Caco-2 (cell line): ENCODE data around the gene SLC1A2. TPM values are rescaled to one million over a fixed set of nuclear protein-coding genes. Genes with fewer than 3 reads are reported as not detected.

Source experiments
- BruUV-seq: library from RNA; stranded (reverse); fragments of 400-500 nt; replicated peaks from 2 replicates; lab custom pipeline; 2021; lab: Mats Ljungman, UMichigan
- CTCF ChIA-PET: fragments of 300-600 bp; sonication (Branson Sonifier 250); formaldehyde crosslinking; loops from one replicate; lab custom pipeline; 2022; ENCODE audit warnings: antibody characterized with exemption; lab: Charles Lee
- POLR2A ChIA-PET: fragments of 300-600 bp; sonication (Branson Sonifier 250); formaldehyde crosslinking; loops from one replicate; lab custom pipeline; 2022; ENCODE audit warnings: antibody characterized with exemption; lab: Charles Lee
- DNase-seq, 2 experiments: peaks; one replicate each; pipeline versions ENCODE4 v3.0.0 to v3.0.0-alpha.2; 2020 to 2022
- H3K27me3 ChIP-seq: replicated peaks from 2 replicates; pipeline ENCODE4 v1.6.0; 2011; ENCODE audit warnings: low read length; ENCODE audit not compliant: control insufficient read depth, insufficient read depth
- H3K36me3 ChIP-seq: 2 replicates; pipeline ENCODE4 v1.5.1; 2011; ENCODE audit warnings: low read length; ENCODE audit not compliant: control insufficient read depth, insufficient read depth
- H3K4me1 ChIP-seq: fragments of 250-450 bp; sonication (Bioruptor Pico); 2 replicates; pipeline ENCODE4 v1.5.1; 2020; ENCODE audit warnings: mild to moderate bottlenecking
- H3K4me3 ChIP-seq: 2 replicates; pipeline ENCODE4 v1.5.1; 2011; ENCODE audit warnings: low read depth, mild to moderate bottlenecking, control low read depth, low read length
- H3K9me3 ChIP-seq: fragments of 250-450 bp; sonication (Bioruptor Pico); 2 replicates; pipeline ENCODE4 v1.5.1; 2020; ENCODE audit warnings: mild to moderate bottlenecking, moderate library complexity
- H3K27ac Mint-ChIP-seq: one replicate; pipeline ENCODE4 v1.8.0; 2022; ENCODE audit warnings: mixed read lengths; ENCODE audit not compliant: unreplicated experiment
- H3K27me3 Mint-ChIP-seq: one replicate; pipeline ENCODE4 v1.8.0; 2022; ENCODE audit warnings: mixed read lengths; ENCODE audit not compliant: insufficient read depth, unreplicated experiment
- H3K36me3 Mint-ChIP-seq: one replicate; pipeline ENCODE4 v1.8.0; 2022; ENCODE audit warnings: mild to moderate bottlenecking, mixed read lengths; ENCODE audit not compliant: insufficient read depth, unreplicated experiment
- H3K4me1 Mint-ChIP-seq: one replicate; pipeline ENCODE4 v1.8.0; 2022; ENCODE audit warnings: low read depth, mixed read lengths; ENCODE audit not compliant: unreplicated experiment
- H3K4me3 Mint-ChIP-seq: one replicate; pipeline ENCODE4 v1.8.0; 2022; ENCODE audit warnings: mild to moderate bottlenecking, moderate library complexity, mixed read lengths; ENCODE audit not compliant: unreplicated experiment
- H3K9me3 Mint-ChIP-seq: one replicate; pipeline ENCODE4 v1.8.0; 2022; ENCODE audit warnings: mixed read lengths; ENCODE audit not compliant: unreplicated experiment
- intact Hi-C: fragments of 100-400 bp; cut with micrococcal nuclease; formaldehyde crosslinking; loops from one replicate; pipeline ENCODE4 v1.10.0; 2022; ENCODE audit not compliant: unreplicated experiment
- total RNA-seq: library from RNA; stranded (reverse); gene quantifications from 2 replicates; pipeline ENCODE4 v1.2.3, GENCODE V29; 2022
- TF ChIP-seq, protein P1 (sequence below), 2 experiments: fragments of 200-600 bp in 1 of 2; IDR thresholded peaks; 1 replicate in 1 of 2; 2 replicates in 1 of 2; pipeline versions ENCODE4 v1.5.1 to v1.8.0; 2011 to 2022; ENCODE audit warnings: antibody characterized with exemption in 1 of 2, control low read depth in 1 of 2, inconsistent platforms in 1 of 2, low read depth in 1 of 2, low read length in 1 of 2, mild to moderate bottlenecking in 1 of 2, moderate library complexity in 1 of 2; ENCODE audit not compliant: insufficient read depth in 1 of 2, severe bottlenecking in 1 of 2, unreplicated experiment in 1 of 2

SLC1A2 gene
- total RNA-seq, 1 experiment from 2014 or later = 2.0 TPM

DNA sequence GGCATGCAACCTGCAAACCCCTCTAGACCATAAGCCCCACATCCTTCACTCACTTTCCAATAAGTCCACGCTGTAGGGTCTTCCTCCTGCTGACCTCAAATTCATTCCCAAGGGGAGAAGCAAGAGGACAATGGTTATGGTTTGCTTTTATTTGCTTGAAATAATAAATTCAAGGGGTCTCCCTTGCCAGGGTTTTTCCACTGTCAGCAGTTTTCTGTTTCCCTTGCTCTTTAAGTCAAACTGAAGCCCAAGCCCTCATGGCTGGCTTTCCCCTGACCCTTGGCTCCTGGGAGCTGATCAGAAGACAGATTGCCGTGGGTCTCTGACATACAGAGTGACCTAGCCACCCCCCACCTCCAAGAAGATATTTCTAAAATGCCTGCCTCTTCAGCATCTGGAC, 3.9 kb downstream of the SLC1A2 start:
- TF ChIP-seq, protein P1, sequence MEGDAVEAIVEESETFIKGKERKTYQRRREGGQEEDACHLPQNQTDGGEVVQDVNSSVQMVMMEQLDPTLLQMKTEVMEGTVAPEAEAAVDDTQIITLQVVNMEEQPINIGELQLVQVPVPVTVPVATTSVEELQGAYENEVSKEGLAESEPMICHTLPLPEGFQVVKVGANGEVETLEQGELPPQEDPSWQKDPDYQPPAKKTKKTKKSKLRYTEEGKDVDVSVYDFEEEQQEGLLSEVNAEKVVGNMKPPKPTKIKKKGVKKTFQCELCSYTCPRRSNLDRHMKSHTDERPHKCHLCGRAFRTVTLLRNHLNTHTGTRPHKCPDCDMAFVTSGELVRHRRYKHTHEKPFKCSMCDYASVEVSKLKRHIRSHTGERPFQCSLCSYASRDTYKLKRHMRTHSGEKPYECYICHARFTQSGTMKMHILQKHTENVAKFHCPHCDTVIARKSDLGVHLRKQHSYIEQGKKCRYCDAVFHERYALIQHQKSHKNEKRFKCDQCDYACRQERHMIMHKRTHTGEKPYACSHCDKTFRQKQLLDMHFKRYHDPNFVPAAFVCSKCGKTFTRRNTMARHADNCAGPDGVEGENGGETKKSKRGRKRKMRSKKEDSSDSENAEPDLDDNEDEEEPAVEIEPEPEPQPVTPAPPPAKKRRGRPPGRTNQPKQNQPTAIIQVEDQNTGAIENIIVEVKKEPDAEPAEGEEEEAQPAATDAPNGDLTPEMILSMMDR (IDR thresholded peaks at IDR 0.05; ENCODE audit: insufficient read depth in 1 of 2, low read depth in 1 of 2, low read length in 1 of 2, severe bottlenecking in 1 of 2, unreplicated experiment in 1 of 2) = no peak
- CTCF ChIA-PET = no interaction called here
- POLR2A ChIA-PET = no interaction called here
- Histone ChIP-seq H3K36me3 (no peaks in the 10 kb centered on the region), H3K4me3 (no peak overlapping the region), H3K4me1 (no peaks in the 10 kb centered on the region; the same call in 1 of the 2 replicates), H3K27me3 (peaks cover 7% of the 10 kb centered on the region), H3K9me3 (no peaks in the 10 kb centered on the region)
- Mint-ChIP-seq H3K36me3 (no peaks in the 10 kb centered on the region), H3K4me3 (no peak overlapping the region), H3K27ac (no peak overlapping the region), H3K27me3 (peaks cover 27% of the 10 kb centered on the region), H3K4me1 (peaks cover 6% of the 10 kb centered on the region), H3K9me3 (no peaks in the 10 kb centered on the region)
- intact Hi-C loops = no loop called here
- no peak for DNase-seq
- BruUV-seq = no TSS peak

DNA sequence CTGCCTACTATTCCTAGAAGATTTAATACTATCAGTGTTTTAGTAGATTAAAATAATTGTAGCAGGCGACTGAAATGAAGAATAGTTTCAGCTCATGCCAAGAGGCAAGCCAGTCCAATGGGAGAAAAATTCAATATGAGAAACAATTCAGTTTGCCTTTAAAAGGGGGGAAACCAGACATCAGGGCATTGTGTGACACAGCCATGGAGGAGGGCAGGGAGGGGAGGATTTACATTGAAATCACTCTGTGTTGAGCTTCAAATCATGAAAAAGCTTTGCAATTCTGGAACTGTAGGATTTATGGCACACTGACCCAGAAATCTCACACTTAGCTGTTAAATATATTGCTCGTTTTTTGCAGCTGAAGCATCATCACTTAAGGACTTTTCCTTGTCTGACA, 4.6 kb downstream of the SLC1A2 start:
- H3K36me3 Mint-ChIP-seq = no peaks in the 10 kb centered on the region
- intact Hi-C loops = loop anchor here (5.0 kb wide), 2 partner anchors 162 to 417 kb away; no protein-coding TSS in a partner anchor
- H3K9me3 Mint-ChIP-seq = no peaks in the 10 kb centered on the region
- TF ChIP-seq, protein P1 (IDR thresholded peaks at IDR 0.05; ENCODE audit: insufficient read depth in 1 of 2, low read depth in 1 of 2, low read length in 1 of 2, severe bottlenecking in 1 of 2, unreplicated experiment in 1 of 2) = no peak
- H3K36me3 ChIP-seq = no peaks in the 10 kb centered on the region
- H3K9me3 ChIP-seq = no peaks in the 10 kb centered on the region
- no peaks in the 10 kb centered on the region; the same call in 1 of the 2 replicates for H3K4me1 ChIP-seq
- ChIA-PET CTCF (no interaction called here), POLR2A (no interaction called here)
- no peak overlapping the region for H3K4me3 Mint-ChIP-seq
- peaks cover 4% of the 10 kb centered on the region for H3K27me3 ChIP-seq
- no TSS peak for BruUV-seq
- peaks cover 6% of the 10 kb centered on the region for H3K4me1 Mint-ChIP-seq
- H3K27me3 Mint-ChIP-seq = peaks cover 23% of the 10 kb centered on the region
- no peak for DNase-seq
- no peak overlapping the region for H3K4me3 ChIP-seq
- no peak overlapping the region for H3K27ac Mint-ChIP-seq

DNA sequence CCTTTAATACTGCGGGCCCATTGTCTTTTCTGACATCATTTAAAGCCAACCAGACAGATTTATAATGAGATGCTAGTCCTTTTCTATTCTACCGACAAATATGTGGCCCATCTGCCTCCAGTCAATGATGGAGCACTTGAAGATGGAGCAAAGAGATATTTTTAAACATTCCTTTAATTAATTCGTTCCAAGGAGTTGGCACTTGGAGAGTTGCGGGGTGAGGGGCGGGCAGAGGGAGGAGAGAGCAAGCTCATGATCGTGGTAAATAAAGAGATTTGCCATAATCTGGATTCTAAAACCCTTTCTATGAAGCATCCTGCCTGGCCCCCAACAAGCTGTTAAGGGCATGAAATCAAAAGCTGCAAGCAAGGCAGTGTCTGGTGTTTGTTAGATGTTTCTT, 5.0 kb downstream of the SLC1A2 start:
- TF ChIP-seq, protein P1 (IDR thresholded peaks at IDR 0.05; ENCODE audit: insufficient read depth in 1 of 2, low read depth in 1 of 2, low read length in 1 of 2, severe bottlenecking in 1 of 2, unreplicated experiment in 1 of 2) = no peak
- Histone ChIP-seq H3K4me1 (no peaks in the 10 kb centered on the region; the same call in 1 of the 2 replicates), H3K27me3 (peaks cover 4% of the 10 kb centered on the region), H3K4me3 (no peak overlapping the region), H3K9me3 (no peaks in the 10 kb centered on the region), H3K36me3 (no peaks in the 10 kb centered on the region)
- Mint-ChIP-seq H3K27ac (no peak overlapping the region), H3K4me1 (peaks cover 6% of the 10 kb centered on the region), H3K4me3 (no peak overlapping the region), H3K9me3 (no peaks in the 10 kb centered on the region), H3K27me3 (peaks cover 23% of the 10 kb centered on the region), H3K36me3 (no peaks in the 10 kb centered on the region)
- DNase-seq = no peak
- intact Hi-C loops = loop anchor here (5.0 kb wide), 2 partner anchors 162 to 417 kb away; no protein-coding TSS in a partner anchor
- CTCF ChIA-PET = no interaction called here
- no TSS peak for BruUV-seq
- POLR2A ChIA-PET = no interaction called here
